Activated naive CD8-positive, alpha-beta T cell treated with anti-CD3 and anti-CD28 coated beads for 36 hours (primary cell): ENCODE results near the gene SLC9A9. TPM values are rescaled to one million over a fixed set of nuclear protein-coding genes. Genes with fewer than 3 reads are reported as not detected.
"Not testable (repeated sequence)": the region's sequence is repeated elsewhere in the genome, so short reads cannot be mapped to it uniquely, and the experiment has no call there.

Experiments used
- DNase-seq: peaks from one replicate; pipeline ENCODE4 v3.0.0; 2021
- H3K27ac Mint-ChIP-seq: one replicate; pipeline ENCODE4 v1.8.0; 2022; ENCODE audit warnings: mild to moderate bottlenecking, moderate library complexity, mixed read lengths
- H3K27me3 Mint-ChIP-seq: one replicate; pipeline ENCODE4 v1.8.0; 2022; ENCODE audit warnings: mild to moderate bottlenecking, mixed read lengths
- H3K36me3 Mint-ChIP-seq: one replicate; pipeline ENCODE4 v1.8.0; 2021; ENCODE audit warnings: mild to moderate bottlenecking, mixed read lengths
- H3K4me1 Mint-ChIP-seq: one replicate; pipeline ENCODE4 v1.8.0; 2021; ENCODE audit warnings: mixed read lengths
- H3K4me3 Mint-ChIP-seq: one replicate; pipeline ENCODE4 v1.8.0; 2022; ENCODE audit warnings: mild to moderate bottlenecking, moderate library complexity, mixed read lengths
- H3K9me3 Mint-ChIP-seq: one replicate; pipeline ENCODE4 v1.8.0; 2022; ENCODE audit warnings: mixed read lengths
- total RNA-seq, 2 experiments: library from RNA; stranded (reverse); gene quantifications; one replicate each; pipeline ENCODE4 v1.2.3, GENCODE V29; 2021

The SLC9A9 gene
- 1 to 10 TPM; 2.1 to 2.3 TPM for total RNA-seq

DNA sequence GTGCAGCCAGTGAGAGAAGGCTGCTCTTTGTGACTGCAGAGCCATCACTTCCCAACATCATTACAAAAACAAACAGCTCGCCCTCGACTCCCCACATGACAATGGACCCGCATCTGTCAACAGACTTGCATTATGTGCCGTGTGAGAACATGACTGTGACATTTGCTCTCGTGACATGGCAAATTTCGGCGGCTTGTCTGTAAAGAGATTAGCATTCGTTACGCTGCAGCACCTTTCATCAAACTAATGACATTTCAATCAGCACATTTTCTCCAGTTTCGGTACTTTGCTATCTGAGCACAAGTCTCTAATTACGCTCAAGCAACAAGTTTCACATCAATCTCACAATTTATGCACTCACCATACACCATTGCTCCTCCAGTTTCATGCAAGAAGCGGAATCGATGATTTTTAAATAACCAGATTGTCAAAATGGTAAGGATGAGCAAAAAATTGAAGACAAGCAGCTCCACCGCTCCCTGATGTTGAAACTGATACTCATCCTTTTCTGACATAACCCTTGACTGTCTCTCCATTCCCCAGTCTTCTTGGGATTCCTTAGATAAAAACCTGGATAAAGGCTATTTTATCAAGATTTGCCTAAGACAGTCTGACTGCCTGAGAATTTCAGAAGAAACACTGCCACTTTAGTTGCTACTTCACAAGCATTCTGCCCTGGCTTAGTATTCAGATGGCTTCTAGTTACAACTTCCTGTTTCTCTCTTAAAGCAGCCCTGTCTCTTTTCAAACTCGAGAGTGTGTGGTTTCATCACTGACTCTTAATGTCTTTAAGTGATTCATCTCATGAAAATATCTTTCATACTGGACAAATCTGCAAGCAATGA, at the start of gene SLC9A9:
Gene SLC9A9 (minus strand): TSS at position 682 of the 845 bp plus-strand sequence. CDS start 146 bp downstream, at position 536.
- no peaks in the 10 kb centered on the region for H3K36me3 Mint-ChIP-seq
- peaks cover 3% of the 10 kb centered on the region for H3K27me3 Mint-ChIP-seq
- peaks cover 39% of the 10 kb centered on the region for H3K4me1 Mint-ChIP-seq
- H3K9me3 Mint-ChIP-seq, result no peaks in the 10 kb centered on the region
- peak within 1 kb of the TSS; percentile 86 for H3K4me3 Mint-ChIP-seq
- peak within 1 kb of the TSS; percentile 87 for H3K27ac Mint-ChIP-seq
- DNase-seq, result no peak

DNA sequence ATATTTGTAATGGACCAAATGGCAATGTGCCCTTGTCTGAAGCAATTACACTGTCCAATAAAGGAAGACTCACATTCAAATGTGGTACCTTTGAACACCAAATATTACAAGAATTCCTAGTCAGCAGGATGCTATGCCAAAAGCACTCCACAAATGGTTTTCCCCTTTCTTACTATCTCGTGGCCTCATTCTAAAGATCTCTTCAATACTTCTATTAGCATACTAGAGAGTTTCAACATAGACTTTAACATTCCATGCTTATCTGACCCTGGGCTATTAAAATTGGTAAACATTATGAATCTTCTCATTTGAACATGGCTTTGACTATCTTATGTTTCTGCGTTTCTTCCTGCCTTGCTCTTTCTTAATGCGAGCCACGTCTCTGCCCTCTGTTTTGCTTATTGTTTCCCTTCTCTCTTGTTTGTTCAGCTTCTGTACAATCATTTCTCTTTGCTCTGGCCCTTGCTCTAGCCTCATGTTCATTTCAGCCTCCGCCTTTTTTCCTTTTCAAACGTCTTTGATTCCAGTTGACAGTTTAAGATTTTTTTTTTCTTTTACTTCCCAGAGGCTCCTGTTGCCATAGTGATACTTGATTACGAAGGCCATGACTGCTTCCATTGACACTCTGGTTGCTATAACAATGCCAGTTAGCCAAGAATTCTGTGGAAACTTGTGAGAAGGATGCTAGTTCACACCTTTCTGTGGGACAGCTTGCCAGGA, 49.5 kb upstream of the SLC9A9 start:
- H3K4me3 Mint-ChIP-seq, result no peak overlapping the region
- H3K9me3 Mint-ChIP-seq, result no peaks in the 10 kb centered on the region
- no peak for DNase-seq
- H3K36me3 Mint-ChIP-seq, result no peaks in the 10 kb centered on the region
- peaks cover 4% of the 10 kb centered on the region for H3K27me3 Mint-ChIP-seq
- H3K27ac Mint-ChIP-seq, result no peak overlapping the region
- H3K4me1 Mint-ChIP-seq, result no peaks in the 10 kb centered on the region

DNA sequence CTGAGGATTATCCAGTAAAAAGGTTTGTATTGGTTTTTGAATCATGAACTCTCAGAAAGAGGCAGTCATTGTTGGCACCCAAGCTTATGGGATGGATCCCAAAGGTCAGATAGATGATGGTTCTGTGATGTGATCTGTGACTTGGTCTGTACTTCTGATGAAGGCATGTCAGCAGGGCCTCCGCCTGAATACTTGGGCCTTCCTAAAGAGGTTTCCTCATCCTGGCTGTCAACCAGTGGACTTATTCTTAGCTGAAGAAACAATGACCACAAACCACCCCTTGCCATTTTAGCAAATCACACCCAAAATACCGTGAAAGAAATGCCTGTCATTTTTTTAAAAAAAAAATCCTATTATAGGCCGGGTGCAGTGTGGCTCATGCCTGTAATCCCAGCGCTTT, 48.2 kb upstream of the SLC9A9 start:
- DNase-seq, result no peak
- no peak overlapping the region for H3K4me3 Mint-ChIP-seq
- no peak overlapping the region for H3K27ac Mint-ChIP-seq
- no peaks in the 10 kb centered on the region for H3K36me3 Mint-ChIP-seq
- H3K9me3 Mint-ChIP-seq, result no peaks in the 10 kb centered on the region
- H3K4me1 Mint-ChIP-seq, result no peaks in the 10 kb centered on the region
- peaks cover 7% of the 10 kb centered on the region for H3K27me3 Mint-ChIP-seq

DNA sequence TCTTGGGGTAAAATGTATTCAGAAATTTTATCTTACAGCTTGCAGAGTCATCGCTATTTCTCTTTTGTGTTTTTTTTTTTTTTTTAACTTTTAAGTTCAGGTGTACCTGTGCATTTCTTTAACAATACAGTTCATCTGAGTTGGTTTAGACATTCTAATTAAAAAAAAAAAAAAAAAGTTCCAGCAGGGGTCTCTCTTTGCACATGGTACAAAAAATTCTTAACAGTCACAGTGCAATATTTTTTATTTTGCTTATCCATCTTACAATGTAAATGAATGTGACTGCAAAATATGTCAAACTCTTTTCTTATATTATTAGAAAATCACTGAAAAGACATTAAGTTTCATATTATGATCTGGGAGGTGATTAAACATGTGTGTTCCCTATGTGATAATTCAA, 47.5 kb upstream of the SLC9A9 start:
- Mint-ChIP-seq H3K36me3 (no peaks in the 10 kb centered on the region), H3K27ac (no peak overlapping the region), H3K9me3 (no peaks in the 10 kb centered on the region), H3K4me1 (no peaks in the 10 kb centered on the region), H3K4me3 (no peak overlapping the region), H3K27me3 (peaks cover 7% of the 10 kb centered on the region)
- DNase-seq, result no peak

DNA sequence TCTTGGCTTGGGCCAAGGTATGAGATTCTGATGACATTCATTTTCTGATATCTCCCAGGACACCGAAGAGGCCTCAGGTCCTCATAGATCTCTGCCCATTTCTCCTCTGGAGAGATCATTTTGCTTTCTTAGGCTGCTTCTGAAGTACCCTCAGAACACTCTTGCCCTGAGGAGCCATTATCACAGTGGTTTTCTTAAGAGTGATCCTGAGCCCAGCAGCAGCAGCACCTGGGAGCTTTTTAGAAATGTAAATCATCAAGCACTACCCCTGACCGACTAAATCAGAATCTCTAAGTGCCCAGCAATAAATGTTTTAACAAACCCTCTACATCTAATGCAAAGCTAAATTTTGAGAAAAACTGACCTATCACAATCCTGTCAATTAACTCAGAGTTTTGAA, 40.6 kb upstream of the SLC9A9 start:
- Mint-ChIP-seq H3K4me1 (no peaks in the 10 kb centered on the region), H3K27ac (no peak overlapping the region), H3K9me3 (no peaks in the 10 kb centered on the region), H3K36me3 (no peaks in the 10 kb centered on the region), H3K27me3 (peaks cover 7% of the 10 kb centered on the region), H3K4me3 (no peak overlapping the region)
- DNase-seq, result no peak

DNA sequence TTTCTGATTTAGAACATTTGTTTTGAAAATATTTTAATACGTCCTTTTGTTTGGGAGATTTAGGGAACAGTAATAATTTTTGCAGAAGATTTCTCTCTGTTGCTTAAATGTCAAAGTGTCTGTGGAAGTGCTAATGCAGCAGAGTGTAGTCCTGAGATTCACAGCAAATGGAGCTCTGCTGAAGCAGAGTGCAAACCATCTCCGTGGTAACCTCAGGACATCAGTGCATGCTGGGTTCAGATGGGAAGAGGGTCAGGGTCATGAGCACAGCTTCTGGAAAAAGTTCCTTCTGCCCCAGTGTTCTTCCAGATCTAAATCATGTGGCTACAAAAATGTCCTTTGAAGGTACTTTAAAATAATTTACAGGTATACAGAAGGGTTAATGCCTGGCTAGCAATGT, 39.9 kb upstream of the SLC9A9 start:
- Mint-ChIP-seq H3K9me3 (no peaks in the 10 kb centered on the region), H3K4me3 (no peak overlapping the region), H3K27ac (no peak overlapping the region), H3K36me3 (no peaks in the 10 kb centered on the region), H3K4me1 (no peaks in the 10 kb centered on the region), H3K27me3 (peaks cover 10% of the 10 kb centered on the region)
- DNase-seq, result no peak

DNA sequence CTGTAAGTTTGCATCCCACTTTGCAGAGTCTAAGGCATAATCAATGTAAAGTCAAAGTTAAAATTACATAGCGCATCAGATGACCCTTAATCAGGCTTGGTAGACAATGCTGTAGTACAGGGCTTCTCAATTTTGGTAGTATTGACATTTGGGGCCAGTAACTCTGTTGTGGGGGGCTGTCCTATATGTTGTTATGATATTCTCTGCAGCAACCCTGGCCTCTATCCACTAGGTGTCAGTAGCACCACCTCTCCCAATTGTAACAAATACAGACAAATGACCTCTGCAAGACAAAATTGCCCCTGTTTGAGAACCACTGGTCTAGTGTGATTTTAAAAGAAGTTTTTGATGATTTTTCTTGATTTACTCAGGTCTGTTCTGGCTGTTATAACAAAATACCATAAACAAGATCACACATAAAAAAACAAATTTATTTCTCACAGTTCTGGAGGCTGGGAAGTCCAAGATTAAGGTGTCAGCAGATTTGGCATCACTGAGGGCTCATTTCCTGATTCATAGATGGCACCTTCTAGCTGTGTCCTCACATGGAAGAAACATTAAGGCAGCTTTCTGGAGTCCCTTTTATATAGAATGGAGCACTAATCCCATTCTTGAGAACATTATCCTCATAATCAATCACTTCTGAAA, 37.6 kb upstream of the SLC9A9 start:
- H3K36me3 Mint-ChIP-seq, result no peaks in the 10 kb centered on the region
- no peaks in the 10 kb centered on the region for H3K4me1 Mint-ChIP-seq
- no peaks in the 10 kb centered on the region for H3K9me3 Mint-ChIP-seq
- peak; percentile 3 for DNase-seq
- no peak overlapping the region for H3K27ac Mint-ChIP-seq
- H3K27me3 Mint-ChIP-seq, result peaks cover 6% of the 10 kb centered on the region
- no peak overlapping the region for H3K4me3 Mint-ChIP-seq

DNA sequence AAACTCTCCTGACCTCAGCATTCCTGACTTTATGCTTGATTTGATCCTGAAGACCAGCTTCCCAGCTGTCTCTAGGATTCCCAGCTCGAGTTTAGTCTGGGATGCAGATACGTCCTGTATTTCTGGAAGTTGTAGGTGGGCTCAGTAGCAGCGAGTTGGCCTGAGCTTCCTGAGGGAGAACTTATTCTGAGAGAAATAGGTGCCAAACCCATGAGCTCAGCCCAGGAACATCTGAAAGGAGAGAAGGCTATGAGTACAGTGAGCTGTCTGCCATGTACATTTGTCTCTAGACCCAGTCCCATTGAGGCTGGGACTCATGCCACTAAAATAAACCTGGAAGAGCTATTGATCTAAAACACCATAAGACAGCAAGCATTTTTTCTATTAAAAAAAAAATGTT, 36.6 kb upstream of the SLC9A9 start:
- peaks cover 6% of the 10 kb centered on the region for H3K27me3 Mint-ChIP-seq
- no peaks in the 10 kb centered on the region for H3K4me1 Mint-ChIP-seq
- no peak overlapping the region for H3K4me3 Mint-ChIP-seq
- H3K27ac Mint-ChIP-seq, result no peak overlapping the region
- H3K36me3 Mint-ChIP-seq, result no peaks in the 10 kb centered on the region
- DNase-seq, result no peak
- no peaks in the 10 kb centered on the region for H3K9me3 Mint-ChIP-seq

DNA sequence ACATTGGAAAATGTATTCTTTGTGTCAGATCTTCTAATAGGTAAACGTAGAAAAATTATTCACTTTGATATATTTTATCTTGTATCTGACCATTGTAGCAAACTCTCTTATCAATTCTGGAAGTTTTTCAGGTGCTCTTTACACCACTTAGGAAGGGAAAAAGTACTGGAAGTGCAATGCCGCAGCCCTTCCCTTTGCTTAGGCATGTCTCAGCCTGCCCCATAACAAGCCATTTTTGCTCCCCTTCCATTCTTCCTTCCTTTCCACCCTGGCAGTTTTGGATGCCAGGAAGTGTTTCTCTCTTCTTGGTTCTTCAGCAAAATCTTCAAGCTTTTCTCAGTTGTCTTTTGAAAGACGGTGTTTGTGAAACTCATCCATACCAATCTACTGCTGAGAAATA, 34.9 kb upstream of the SLC9A9 start:
- H3K36me3 Mint-ChIP-seq, result no peaks in the 10 kb centered on the region
- no peak overlapping the region for H3K4me3 Mint-ChIP-seq
- H3K27me3 Mint-ChIP-seq, result peaks cover 6% of the 10 kb centered on the region
- H3K4me1 Mint-ChIP-seq, result no peaks in the 10 kb centered on the region
- no peaks in the 10 kb centered on the region for H3K9me3 Mint-ChIP-seq
- no peak overlapping the region for H3K27ac Mint-ChIP-seq
- DNase-seq, result no peak

DNA sequence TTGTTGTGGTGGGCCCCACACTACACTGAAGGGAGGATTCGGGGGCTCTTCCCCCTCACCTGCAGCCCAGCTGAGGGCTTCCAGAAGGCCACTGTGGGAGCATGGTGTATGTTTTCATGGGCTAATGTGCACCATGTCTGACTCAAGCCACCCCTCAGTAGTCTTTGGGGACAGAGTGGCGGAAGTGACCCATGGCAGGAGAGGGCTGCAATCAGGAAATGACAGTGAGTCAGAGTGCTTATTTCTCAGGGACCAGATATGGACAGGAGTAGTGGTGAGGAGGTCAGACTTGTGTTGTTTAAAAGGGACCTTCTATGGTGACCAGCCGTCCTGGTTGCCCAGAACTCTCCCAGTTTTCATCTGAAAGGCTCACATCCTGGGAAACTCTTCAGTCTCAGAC, 32.8 kb upstream of the SLC9A9 start:
- Mint-ChIP-seq H3K4me3 (no peak overlapping the region), H3K27me3 (peaks cover 6% of the 10 kb centered on the region), H3K4me1 (no peaks in the 10 kb centered on the region), H3K27ac (no peak overlapping the region), H3K9me3 (no peaks in the 10 kb centered on the region), H3K36me3 (no peaks in the 10 kb centered on the region)
- DNase-seq, result no peak

DNA sequence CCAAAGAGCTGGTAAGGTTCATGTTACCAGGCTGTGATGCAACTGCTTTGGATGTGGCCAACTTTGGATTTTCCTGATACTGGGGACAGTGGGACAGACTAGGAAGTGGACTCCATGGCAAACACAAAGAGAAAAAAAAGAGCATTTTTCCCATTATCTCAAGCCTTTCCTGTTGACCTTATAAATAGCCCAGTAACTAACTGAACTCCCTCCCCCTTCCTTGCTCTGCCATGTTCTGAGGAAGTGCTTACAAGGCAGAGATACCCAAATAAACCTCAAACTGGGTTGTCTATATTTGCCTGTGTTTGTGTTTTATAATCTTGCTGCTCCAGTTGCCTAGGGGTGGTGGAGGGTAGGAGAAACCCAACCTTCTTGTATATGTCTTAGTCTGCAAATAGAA, 27.3 kb upstream of the SLC9A9 start:
- no peaks in the 10 kb centered on the region for H3K4me1 Mint-ChIP-seq
- no peaks in the 10 kb centered on the region for H3K36me3 Mint-ChIP-seq
- H3K27ac Mint-ChIP-seq, result no peak overlapping the region
- DNase-seq, result no peak
- H3K9me3 Mint-ChIP-seq, result no peaks in the 10 kb centered on the region
- H3K27me3 Mint-ChIP-seq, result no peaks in the 10 kb centered on the region
- no peak overlapping the region for H3K4me3 Mint-ChIP-seq

DNA sequence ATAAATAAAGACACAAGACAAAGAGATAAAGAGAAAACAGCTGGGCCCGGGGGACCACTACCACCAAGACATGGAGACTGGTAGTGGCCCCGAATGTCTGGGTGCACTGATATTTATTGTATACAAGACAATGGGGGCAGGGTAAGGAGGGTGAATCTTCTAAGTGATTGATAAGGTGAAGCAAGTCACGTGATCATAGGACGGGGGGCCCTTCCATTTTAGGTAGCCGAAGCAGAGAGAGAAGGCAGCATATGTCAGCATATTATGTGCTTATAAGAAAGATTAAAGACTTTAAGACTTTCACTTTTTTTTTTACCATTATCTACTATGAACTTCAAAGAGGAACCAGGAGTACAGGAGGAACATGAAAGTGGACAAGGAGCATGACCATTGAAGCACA, 25.3 kb upstream of the SLC9A9 start:
- H3K36me3 Mint-ChIP-seq, H3K4me1 Mint-ChIP-seq, DNase-seq, H3K9me3 Mint-ChIP-seq, H3K4me3 Mint-ChIP-seq, H3K27ac Mint-ChIP-seq: not testable (repeated sequence)
- peaks cover 11% of the 10 kb centered on the region for H3K27me3 Mint-ChIP-seq

DNA sequence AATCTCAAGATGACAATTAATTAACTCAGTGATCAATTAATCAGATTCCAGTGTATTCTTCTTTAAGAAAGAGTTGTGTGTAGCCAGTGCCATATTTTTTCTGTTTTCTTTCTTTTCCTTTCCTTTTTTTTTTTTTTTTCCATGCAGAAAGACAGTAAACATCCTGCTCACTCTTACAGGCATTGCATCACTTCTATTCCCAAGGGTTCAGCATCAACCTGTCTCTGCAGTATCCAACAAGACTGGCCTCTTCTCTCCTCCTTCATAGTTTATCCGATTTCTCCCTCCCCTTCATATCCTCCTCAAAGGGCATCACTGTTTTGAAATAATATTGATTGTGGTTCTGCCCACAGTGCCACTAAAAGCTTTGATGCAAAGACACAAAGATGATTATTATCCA, 17.0 kb upstream of the SLC9A9 start:
- Mint-ChIP-seq H3K36me3 (no peaks in the 10 kb centered on the region), H3K27ac (no peak overlapping the region), H3K9me3 (no peaks in the 10 kb centered on the region), H3K4me3 (no peak overlapping the region), H3K4me1 (no peaks in the 10 kb centered on the region), H3K27me3 (peaks cover 33% of the 10 kb centered on the region)
- no peak for DNase-seq

DNA sequence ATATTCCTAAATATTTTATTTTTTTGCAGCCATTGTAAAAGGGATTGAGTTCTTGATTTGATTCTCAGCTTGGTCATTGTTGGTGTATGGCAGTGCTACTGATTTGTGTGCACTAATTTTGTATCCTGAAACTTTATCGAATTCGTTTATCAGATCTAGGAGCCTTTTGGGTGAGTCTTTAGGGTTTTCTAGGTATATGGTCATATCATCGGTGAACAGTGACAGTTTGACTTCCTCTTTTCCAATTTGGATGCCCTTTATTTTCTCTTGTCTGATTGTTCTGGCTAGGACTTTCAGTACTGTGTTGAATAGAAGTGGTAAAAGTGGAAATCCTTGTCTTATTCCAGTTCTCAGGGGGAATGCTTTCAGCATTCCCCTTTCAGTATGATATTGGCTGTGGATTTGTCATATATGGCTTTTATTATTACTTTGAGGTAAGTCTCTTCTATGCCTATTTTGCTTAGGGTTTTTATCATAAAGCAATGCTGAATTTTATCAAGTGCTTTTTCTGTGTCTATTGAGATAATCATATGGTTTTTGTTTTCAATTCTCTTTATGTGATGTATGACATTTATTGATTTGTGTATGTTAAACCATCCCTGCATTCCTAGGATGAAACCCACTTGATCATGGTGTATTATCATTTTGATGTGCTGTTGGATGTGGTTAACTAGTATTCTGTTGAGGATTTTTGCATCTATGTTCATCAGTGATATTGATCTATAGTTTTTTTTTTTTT, 11.4 kb upstream of the SLC9A9 start:
- Mint-ChIP-seq H3K4me1 (peaks cover 8% of the 10 kb centered on the region), H3K4me3 (no peak overlapping the region), H3K27me3 (peaks cover 6% of the 10 kb centered on the region), H3K27ac (no peak overlapping the region), H3K9me3 (peaks cover 2% of the 10 kb centered on the region), H3K36me3 (no peaks in the 10 kb centered on the region)
- no peak for DNase-seq
